Spleen (tissue), 7 donors: ENCODE measurements around the gene CD79A.

Experiments used
- CTCF ChIP-seq, 11 experiments: fragments of 200-600 bp in 7 of 11; fragments of 450-650 bp in 4 of 11; sonication (generic) in 4 of 11; IDR thresholded peaks in 8 of 11; conservative IDR thresholded peaks in 3 of 11; 1 replicate in 7 of 11; 2 replicates in 4 of 11; pipeline versions ENCODE4 v1.4.0 to v1.8.0; 2016 to 2021; ENCODE audit warnings: antibody characterized with exemption in 11 of 11, inconsistent platforms in 4 of 11, mild to moderate bottlenecking in 1 of 11
- POLR2A ChIP-seq, 3 donors: fragments of 450-650 bp; IDR thresholded peaks; one replicate each; pipeline ENCODE4 v1.5.1; 2017; ENCODE audit warnings: antibody characterized with exemption in 3 of 3, mild to moderate bottlenecking in 1 of 3
- POLR2AphosphoS5 ChIP-seq, 3 donors: sonication (generic); formaldehyde crosslinking; IDR thresholded peaks; one replicate each; pipeline ENCODE4 v1.5.1; 2017; ENCODE audit warnings: antibody characterized with exemption in 3 of 3
- donor health status: DM: no; HTN: no; CAD: no; lungs with moderate emphysema.
- donor health status: DM: no; HTN: no; CAD: no.
- donor health status: DM: no; HTN: no; CAD: no.

GRCh38 chr19:41853344-41853743 is 23.7 kb upstream of the CD79A start:
- TF ChIP-seq POLR2A (IDR thresholded peaks at IDR 0.05): no peak
- no peak for TF ChIP-seq CTCF (IDR thresholded peaks at IDR 0.05 in 8 of 11, conservative IDR thresholded peaks at IDR 0.05 in 3 of 11)
- no peak for TF ChIP-seq POLR2AphosphoS5 (IDR thresholded peaks at IDR 0.05)
